HG03064 (cell line): Measurements from ENCODE around the gene ARHGAP45.

Experiments
- ATAC-seq: cut with Tn5 transposase; IDR thresholded peaks from one replicate; pipeline ENCODE4 v1.9.1; 2021; ENCODE audit warnings: low read depth; ENCODE audit not compliant: unreplicated experiment

The ARHGAP45 gene

DNA sequence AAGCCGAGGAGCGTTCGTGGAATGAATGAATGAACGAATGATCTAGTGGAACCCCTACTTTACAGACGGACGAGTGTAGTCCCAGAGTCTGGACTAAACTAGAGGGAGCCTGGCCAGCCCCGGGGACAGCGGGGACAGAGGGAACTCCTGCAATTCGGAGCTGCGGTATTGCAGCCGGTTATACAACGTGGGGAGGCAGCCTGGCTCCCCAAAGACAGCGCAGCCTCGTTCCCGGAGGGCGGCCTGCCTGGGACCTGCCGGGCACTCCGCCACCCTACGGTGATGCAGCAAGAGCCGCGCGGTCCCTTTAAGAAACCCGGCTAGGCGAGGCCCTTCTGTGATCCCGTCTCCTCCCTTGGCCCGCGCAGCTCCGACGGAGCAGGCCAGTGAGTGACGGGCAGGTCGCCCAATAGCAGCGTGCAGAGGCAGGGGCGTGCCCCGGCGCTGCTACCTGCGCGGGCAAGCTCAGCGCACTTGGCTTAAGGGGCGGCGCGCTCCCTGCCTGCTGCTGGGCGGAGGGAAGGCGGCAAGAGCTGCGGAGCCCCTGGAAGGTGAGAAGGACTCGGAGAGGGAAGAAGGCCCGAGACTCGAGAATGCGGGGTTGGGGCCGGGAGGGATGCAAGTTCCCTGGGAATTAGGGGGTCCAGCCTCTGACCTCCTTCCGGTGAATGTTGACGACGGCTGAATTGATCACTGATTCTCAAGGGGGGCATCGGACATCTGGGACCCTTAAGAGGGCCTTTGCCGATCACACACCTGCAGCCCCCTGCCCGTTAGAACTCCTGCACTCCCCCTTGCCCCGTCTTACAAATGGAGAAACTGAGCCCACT is 27.1 kb upstream of the ARHGAP45 start, which contains the start of gene ABCA7:
Gene ABCA7, plus strand, starts transcription at position 462 of the 830 bp plus-strand sequence. CDS start 1,255 bp downstream, outside the sequence.
- ATAC-seq = peak; percentile 46

DNA sequence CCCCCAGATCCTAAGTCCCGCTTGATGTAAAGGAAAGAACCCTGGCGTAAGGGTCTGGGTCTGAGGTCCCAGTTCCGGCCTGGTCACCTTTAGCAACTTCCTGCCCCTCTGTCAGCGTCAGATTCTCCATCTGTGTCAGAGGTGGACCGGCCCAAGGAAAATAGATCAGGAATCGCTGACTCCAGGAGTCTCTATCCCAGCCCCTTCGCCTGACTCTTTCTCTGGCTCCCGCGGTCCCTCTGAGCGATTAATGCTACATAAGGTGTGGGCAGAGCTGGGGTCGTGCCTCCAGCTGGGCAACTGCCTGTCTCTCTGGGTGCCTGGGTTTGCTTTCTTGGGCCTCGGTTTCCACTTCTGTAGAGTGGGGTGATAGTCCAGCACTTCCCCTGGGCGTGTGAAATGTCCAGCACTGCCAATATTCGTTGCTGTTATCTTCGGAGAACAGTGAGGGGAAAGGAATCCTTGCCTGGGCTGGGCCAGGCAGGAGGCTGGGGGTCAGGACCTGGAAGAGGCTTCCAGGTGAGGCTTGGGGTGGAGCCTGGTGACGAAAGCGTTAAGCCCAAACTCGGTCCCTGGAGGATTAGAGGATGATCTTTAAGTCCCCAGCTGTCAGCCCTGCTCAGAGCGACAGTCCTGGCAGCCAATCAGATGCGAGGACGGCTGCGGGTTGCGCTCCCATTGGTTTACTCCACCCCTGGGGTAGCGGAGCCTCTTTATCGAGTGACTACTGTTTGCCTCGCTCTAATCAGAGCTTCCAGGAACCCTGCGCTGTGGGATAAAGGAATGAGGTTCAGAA is 26.3 kb upstream of the ARHGAP45 start:
- no peak for ATAC-seq

DNA sequence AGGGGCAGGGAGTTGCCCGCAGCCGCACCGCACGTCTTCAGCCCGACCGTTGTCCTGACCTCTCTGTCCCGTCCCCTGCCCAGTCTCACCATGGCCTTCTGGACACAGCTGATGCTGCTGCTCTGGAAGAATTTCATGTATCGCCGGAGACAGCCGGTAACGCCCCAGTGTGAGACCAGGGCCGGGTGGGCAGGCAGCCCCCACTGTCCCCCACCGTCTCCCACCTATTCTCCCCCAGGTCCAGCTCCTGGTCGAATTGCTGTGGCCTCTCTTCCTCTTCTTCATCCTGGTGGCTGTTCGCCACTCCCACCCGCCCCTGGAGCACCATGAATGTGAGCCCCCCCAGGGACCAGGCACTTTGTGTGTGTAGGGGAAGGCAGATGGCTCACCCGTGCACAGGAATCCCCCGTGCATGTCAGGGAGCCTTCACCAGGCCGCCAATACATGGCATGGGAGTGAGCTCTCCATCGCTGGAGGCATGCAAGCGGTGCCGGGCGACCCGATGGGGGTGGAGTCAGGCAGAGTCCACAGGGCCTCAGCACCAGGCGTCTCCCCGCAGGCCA is 25.6 kb upstream of the ARHGAP45 start:
- no peak for ATAC-seq

DNA sequence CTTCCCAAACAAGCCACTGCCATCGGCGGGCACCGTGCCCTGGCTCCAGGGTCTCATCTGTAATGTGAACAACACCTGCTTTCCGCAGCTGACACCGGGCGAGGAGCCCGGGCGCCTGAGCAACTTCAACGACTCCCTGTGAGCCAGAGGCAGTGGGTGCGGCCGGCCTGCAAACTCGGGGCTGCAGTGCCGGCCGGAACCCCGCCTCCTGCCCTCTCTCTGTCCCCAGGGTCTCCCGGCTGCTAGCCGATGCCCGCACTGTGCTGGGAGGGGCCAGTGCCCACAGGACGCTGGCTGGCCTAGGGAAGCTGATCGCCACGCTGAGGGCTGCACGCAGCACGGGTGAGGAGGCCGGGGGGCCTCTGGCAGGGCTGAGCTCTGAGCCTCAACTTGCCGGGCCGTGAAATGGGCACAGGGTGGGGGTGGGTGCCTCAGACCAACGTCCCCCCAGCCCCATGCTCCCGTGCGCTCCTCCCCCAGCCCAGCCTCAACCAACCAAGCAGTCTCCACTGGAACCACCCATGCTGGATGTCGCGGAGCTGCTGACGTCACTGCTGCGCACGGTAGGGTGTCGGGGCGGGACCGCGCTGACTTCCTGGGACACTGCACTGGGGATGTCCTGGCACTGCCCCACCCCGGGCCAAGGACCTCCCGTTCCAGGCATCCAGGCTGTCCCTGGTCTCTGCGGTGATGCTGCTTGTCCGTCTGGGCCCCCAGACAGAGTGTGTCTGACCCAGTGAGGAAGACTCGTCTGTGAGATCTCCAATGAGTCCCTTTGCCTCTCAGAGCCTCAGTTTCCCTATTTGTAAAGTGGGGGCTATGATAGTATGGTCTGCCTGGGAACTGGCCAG is 24.9 kb upstream of the ARHGAP45 start:
- no peak for ATAC-seq

DNA sequence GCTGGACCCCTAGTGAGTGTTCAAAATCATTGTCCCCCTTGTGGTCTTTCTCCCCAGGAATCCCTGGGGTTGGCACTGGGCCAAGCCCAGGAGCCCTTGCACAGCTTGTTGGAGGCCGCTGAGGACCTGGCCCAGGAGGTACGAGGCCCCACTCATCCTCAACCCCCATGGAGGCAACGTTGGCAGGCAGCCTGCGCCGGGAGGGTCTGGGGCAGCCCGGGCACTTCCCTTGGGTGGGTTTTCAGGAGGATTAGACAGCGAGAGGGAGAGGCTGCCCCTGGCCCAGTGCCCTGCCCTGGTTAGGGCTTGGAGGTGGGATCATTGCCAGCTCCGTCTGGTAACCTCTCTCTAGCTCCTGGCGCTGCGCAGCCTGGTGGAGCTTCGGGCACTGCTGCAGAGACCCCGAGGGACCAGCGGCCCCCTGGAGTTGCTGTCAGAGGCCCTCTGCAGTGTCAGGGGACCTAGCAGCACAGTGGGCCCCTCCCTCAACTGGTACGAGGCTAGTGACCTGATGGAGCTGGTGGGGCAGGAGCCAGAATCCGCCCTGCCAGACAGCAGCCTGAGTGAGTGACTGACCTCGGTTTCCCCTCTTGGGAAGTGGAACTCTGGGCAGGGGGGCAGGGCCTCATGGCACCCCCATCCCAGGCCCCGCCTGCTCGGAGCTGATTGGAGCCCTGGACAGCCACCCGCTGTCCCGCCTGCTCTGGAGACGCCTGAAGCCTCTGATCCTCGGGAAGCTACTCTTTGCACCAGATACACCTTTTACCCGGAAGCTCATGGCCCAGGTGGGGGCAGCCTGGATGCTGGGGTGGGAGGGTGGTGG is 24.1 kb upstream of the ARHGAP45 start:
- no peak for ATAC-seq

DNA sequence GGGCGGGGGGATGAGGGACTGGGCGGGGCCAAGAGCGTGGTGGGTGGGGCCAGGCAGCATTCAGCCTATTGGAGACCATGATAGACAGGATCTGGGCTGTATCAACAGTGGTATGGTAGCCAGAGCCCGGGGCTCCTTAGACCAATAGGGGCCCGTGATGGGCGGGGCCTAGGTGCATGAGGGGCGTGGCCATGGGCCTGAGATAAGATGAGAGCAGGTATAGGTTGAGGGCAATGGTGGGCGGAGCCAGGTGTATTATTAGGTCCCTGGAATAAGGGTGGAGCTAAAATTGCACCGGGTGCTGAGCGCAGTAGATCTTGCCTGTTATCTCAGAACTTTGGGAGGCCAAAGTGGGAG is 21.7 kb upstream of the ARHGAP45 start:
- no peak for ATAC-seq

DNA sequence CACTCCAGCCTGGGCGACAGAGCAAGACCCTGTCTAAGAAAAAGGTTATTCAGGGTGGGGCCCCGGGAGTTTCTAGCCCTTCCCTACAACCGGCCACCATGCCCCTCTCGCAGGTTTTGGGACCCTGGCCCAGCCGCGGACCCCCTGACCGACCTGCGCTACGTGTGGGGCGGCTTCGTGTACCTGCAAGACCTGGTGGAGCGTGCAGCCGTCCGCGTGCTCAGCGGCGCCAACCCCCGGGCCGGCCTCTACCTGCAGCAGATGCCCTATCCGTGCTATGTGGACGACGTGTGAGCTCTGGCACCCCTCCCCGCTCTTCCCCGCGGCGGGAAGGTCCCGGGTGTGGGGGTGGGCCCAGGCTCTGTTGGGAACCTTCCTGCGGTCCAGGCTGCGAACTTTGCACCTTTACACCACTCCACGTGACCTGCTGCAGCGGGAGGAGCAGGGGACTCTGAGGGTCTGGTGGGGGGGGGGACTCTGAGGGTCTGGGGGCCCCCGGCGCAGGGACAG is 20.8 kb upstream of the ARHGAP45 start:
- ATAC-seq = no peak

DNA sequence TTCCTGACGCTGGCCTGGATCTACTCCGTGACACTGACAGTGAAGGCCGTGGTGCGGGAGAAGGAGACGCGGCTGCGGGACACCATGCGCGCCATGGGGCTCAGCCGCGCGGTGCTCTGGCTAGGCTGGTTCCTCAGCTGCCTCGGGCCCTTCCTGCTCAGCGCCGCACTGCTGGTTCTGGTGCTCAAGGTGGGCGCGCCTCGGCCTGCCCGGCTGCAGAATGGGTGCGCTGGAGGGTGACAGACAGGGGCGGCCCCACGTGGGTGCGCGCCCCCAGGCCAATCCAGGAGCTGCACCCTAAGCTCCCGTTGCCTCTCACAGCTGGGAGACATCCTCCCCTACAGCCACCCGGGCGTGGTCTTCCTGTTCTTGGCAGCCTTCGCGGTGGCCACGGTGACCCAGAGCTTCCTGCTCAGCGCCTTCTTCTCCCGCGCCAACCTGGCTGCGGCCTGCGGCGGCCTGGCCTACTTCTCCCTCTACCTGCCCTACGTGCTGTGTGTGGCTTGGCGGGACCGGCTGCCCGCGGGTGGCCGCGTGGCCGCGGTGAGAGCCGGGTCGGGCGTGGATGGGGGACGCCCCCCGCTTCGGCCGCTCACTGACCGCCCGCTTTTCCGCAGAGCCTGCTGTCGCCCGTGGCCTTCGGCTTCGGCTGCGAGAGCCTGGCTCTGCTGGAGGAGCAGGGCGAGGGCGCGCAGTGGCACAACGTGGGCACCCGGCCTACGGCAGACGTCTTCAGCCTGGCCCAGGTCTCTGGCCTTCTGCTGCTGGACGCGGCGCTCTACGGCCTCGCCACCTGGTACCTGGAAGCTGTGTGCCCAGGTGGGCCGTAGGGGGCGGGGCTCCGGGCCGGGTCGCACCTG is 19.9 kb upstream of the ARHGAP45 start:
- ATAC-seq = no peak

DNA sequence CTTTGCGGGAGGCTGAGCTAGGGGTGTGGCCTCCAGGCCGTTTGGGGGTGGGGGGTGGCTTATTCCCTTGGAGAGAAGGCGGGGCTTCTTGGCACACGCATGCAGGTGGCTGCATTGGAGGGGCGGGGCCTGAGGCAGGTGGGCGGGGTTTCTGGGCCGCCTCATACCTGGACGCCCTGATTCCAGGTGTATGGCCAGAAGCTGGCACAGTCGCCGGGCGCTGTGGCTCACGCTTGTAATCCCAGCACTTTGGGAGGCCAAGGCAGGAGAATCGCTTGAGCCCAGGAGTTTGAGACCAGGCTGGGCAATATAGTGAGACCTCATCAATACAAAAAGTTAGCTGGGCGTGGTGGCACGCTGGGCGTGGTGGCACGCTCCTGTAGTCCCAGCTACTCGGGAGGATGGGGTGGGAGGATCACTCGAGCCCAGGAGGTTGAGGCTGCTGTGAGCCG is 19.2 kb upstream of the ARHGAP45 start:
- no peak for ATAC-seq

DNA sequence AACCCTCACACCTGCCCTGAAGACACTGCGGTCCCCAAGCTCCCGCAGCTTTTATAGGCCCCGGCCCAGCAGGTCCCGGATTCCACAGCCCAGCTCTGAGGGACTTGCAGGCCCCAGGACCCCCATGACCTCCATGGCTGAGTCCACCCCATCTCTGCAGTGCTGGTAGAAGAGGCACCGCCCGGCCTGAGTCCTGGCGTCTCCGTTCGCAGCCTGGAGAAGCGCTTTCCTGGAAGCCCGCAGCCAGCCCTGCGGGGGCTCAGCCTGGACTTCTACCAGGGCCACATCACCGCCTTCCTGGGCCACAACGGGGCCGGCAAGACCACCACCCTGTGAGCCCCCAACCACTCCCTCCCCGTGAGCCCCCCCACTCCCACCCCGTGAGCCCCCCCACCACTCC is 17.9 kb upstream of the ARHGAP45 start:
- no peak for ATAC-seq

DNA sequence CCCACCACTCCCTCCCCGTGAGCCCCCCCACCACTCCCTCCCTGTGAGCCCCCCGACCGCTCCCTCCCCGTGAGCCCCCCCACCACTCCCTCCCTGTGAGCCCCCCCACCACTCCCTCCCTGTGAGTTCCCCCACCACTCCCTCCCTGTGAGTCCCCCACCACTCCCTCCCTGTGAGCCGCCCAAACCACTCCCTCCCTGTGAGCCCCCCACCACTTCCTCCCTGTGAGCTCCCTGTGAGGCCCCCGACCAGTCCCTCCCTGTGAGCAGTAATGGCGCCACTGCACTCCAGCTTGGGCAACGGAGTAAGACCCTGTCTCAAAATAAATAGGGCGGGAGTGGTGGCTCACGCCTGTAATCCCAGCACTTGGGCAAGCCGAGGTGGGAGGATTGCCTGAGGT is 17.2 kb upstream of the ARHGAP45 start:
- ATAC-seq = no peak

DNA sequence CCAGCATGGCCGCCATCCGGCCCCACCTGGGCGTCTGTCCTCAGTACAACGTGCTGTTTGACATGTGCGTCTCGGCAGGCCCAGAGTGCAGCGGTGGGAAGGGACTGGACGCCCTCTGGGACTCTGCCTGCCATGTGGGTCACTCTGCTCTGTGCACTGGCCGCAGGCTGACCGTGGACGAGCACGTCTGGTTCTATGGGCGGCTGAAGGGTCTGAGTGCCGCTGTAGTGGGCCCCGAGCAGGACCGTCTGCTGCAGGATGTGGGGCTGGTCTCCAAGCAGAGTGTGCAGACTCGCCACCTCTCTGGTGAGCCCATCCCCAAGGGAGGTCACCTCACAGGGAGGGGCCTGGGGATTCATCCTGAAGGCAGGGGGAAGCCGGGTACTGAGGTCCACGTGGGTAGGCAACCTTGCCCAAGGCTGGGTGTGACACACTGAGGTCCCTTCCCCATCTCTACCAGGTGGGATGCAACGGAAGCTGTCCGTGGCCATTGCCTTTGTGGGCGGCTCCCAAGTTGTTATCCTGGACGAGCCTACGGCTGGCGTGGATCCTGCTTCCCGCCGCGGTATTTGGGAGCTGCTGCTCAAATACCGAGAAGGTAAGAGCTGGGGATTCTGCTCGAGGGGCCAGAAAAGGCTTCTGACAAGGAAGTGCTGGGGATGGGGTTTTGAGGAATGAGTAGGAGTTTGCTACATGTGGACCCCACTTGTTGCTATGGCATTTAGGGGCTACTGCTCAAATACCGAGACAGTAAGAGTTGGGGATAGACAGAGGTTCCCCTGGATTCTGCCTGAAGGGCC is 15.8 kb upstream of the ARHGAP45 start:
- ATAC-seq = no peak

DNA sequence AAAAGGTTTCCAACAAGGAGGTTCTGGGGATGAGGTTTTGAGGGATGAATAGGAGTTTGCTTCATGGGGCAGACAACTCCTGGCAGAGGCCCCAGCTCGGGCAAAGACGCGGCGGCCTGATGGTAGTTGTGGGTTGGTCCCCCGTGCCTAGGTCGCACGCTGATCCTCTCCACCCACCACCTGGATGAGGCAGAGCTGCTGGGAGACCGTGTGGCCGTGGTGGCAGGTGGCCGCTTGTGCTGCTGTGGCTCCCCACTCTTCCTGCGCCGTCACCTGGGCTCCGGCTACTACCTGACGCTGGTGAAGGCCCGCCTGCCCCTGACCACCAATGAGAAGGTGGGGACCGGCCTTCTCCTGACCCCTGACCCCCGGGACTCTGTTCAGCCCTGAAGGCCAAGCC is 15.2 kb upstream of the ARHGAP45 start:
- no peak for ATAC-seq

DNA sequence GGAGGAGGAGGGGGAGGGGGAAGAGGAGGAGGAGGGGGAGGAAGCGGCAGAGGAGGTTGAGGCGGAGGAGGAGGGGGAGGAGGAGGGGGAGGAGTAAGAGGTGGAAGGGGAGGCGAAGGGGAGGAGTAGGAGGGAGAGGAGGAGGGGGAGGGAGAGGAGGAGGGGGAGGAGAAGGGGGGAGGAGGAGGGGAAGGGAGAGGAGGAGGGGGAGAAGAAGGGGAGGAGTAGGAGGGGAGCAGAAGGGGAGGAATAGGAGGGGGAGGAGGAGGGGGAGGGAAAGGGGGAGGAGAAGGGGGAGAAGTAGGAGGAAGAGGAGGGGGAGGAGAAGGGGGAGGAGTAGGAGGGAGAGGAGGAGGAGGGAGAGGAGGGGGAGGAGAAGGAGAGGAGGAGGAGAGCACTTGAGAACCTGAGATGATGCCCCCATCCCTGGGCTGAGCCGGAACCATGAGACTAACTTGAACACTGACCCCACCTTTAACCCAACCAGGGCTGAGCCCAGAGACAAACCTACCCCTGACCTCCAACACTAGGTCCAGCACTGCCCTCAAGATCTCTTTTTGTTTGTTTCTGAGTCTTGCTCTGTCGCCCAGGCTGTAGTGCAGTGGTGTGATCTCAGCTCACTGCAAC is 14.5 kb upstream of the ARHGAP45 start:
- ATAC-seq = no peak

DNA sequence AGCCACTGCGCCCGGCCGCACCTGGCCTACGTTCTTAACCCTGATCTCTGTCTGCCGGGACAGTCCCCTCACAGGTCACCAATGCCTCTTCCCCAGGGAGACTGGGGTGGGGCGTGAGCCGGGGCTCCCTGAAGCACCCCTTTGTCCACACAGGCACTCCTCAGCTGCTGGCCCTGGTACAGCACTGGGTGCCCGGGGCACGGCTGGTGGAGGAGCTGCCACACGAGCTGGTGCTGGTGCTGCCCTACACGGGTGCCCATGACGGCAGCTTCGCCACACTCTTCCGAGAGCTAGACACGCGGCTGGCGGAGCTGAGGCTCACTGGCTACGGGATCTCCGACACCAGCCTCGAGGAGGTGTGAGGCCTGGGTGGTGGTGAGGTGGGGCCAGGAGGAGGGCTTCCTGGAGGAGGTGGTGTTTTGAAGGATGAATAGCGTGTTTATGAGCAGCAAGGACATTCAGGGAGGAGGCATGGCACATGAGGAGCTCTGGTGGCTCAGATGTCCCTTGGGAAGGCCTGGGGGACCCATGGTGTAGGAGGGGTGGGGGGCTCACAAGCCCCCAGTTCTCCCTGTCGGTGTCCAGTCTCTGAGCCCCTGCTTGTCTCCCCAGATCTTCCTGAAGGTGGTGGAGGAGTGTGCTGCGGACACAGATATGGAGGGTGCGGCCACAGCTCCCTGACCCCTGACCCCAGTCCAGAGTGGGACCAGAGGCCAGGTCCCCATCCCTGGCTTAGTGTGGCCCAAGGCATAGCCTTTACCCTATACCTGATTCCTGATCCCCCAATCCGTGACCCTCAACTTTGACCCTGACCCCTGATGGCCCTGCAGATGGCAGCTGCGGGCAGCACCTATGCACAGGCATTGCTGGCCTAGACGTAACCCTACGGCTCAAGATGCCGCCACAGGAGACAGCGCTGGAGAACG is 13.5 kb upstream of the ARHGAP45 start:
- ATAC-seq = no peak
